Uterus (tissue), 4 donors: Measurements from ENCODE around the gene UBE2H. TPM values are rescaled to one million over a fixed set of nuclear protein-coding genes. Genes with fewer than 3 reads are reported as not detected.
A peak's percentile ranks its signal among the peaks of the same experiment; 100 is the strongest.

Source experiments
- DNase-seq, 2 donors: peaks; one replicate each; pipeline ENCODE4 v3.0.0-alpha.2; 2019 to 2020
- H3K27ac ChIP-seq, 2 donors: fragments of 200-600 bp; sonication (generic); 1 replicate in 1 of 2; 2 replicates in 1 of 2; pipeline ENCODE4 v1.5.1; 2016 to 2018
- H3K27me3 ChIP-seq, 2 donors: fragments of 200-600 bp; sonication (generic); one replicate each; pipeline ENCODE4 v1.5.1; 2018 to 2019; ENCODE audit warnings: control low read depth in 1 of 2
- H3K36me3 ChIP-seq, 2 donors: fragments of 200-600 bp; sonication (generic); one replicate each; pipeline ENCODE4 v1.5.1; 2019; ENCODE audit warnings: control low read depth in 1 of 2
- H3K4me1 ChIP-seq, 2 donors: fragments of 200-600 bp; sonication (generic); one replicate each; pipeline ENCODE4 v1.5.1; 2018 to 2019; ENCODE audit warnings: control low read depth in 1 of 2
- H3K4me3 ChIP-seq, 2 donors: fragments of 200-600 bp; sonication (generic); 1 replicate in 1 of 2; 2 replicates in 1 of 2; pipeline ENCODE4 v1.5.1; 2018 to 2019; ENCODE audit warnings: mild to moderate bottlenecking in 1 of 2
- H3K9me3 ChIP-seq, 2 donors: fragments of 200-600 bp; sonication (generic); one replicate each; pipeline ENCODE4 v1.5.1; 2019; ENCODE audit warnings: control low read depth in 1 of 2
- POLR2A ChIP-seq, 2 donors: fragments of 450-650 bp; IDR thresholded peaks; one replicate each; pipeline ENCODE4 v1.6.1; 2016; ENCODE audit warnings: antibody characterized with exemption in 2 of 2, mild to moderate bottlenecking in 1 of 2, moderate library complexity in 1 of 2
- intact Hi-C: fragments of 100-400 bp; cut with DNase I; formaldehyde crosslinking; loops from one replicate; pipeline ENCODE4 v1.15.1; 2023; ENCODE audit warnings: low total_unique reads
- total RNA-seq, 4 donors: library from RNA; depleted of rRNA in 3 of 4; stranded (reverse); fragments of >200 nt in 3 of 4; gene quantifications; one replicate each; pipeline versions ENCODE4 v1.1.0 to v1.2.4, GENCODE V29; 2014 to 2023
- TF ChIP-seq, protein P1 (sequence below), 4 experiments: fragments of 200-600 bp in 2 of 4; fragments of 450-650 bp in 2 of 4; sonication (generic) in 2 of 4; IDR thresholded peaks; one replicate each; pipeline ENCODE4 v1.5.1; 2016 to 2019; ENCODE audit warnings: antibody characterized with exemption in 4 of 4, mild to moderate bottlenecking in 2 of 4, moderate library complexity in 1 of 4
- donor health status: DM: yes; HTN: yes; CAD: no.

The UBE2H gene
- total RNA-seq, 4 donors from 2014 or later, result 35.4 to 99.8 (median 53.1) TPM

DNA sequence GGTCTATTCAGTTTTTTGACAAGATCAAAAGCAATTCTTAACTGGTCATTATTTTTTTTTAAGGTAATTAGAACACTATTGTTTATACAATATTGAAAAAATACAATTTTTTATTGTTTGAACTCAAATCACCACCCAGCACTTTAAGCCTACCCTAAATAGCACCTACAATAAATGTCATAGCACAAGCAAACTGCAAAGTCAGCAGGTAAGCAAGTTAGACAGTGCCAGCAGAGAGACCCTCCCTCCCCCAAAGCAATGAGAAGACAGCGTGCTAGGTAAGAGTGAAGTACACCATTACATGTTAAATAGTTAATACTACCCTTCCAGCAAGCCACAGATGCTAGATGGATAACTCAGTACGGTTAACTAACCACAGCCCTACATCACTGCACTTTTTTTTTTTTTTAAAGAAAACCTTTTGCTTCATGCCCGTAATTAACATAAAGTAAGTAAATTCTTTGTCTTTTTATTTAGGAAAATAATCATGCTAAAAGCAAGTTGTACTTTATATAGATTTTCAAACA, 120.0 kb downstream of the UBE2H start:
- intact Hi-C loops, result no loop called here

DNA sequence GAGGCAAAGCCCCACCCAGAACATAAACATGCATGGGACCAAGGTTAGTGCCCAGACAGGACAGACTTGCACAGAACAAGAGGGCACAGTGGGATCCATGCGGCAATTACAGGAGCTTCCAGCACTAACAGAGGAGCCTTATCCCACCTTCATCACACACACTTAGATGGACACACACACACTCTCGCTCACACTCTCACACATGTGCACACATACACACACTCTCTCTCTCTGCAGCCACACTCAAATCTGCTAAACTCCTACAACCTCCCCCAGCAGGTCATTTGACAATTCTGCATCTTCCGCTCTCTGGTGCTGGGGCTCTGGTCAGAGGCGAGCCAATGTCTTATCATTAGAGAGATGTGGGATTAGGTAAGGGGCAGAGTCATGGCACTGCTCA, 120.5 kb downstream of the UBE2H start:
- H3K4me1 ChIP-seq, result peaks cover 0 to 6% of the 10 kb centered on the region in 2 donors
- intact Hi-C loops, result no loop called here
- H3K36me3 ChIP-seq, result no peaks in the 10 kb centered on the region
- no peaks in the 10 kb centered on the region for H3K9me3 ChIP-seq
- H3K4me3 ChIP-seq, result no peak overlapping the region
- no peak for DNase-seq
- TF ChIP-seq, protein P1, sequence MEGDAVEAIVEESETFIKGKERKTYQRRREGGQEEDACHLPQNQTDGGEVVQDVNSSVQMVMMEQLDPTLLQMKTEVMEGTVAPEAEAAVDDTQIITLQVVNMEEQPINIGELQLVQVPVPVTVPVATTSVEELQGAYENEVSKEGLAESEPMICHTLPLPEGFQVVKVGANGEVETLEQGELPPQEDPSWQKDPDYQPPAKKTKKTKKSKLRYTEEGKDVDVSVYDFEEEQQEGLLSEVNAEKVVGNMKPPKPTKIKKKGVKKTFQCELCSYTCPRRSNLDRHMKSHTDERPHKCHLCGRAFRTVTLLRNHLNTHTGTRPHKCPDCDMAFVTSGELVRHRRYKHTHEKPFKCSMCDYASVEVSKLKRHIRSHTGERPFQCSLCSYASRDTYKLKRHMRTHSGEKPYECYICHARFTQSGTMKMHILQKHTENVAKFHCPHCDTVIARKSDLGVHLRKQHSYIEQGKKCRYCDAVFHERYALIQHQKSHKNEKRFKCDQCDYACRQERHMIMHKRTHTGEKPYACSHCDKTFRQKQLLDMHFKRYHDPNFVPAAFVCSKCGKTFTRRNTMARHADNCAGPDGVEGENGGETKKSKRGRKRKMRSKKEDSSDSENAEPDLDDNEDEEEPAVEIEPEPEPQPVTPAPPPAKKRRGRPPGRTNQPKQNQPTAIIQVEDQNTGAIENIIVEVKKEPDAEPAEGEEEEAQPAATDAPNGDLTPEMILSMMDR (IDR thresholded peaks at IDR 0.05), result no peak
- no peak for TF ChIP-seq POLR2A (IDR thresholded peaks at IDR 0.05)
- no peaks in the 10 kb centered on the region for H3K27me3 ChIP-seq
- H3K27ac ChIP-seq, result peak overlapping the region; percentile 80 to 89

More for the DNA sequence above, 120.0 kb downstream of the UBE2H start:
- no peak for DNase-seq
- Histone ChIP-seq H3K27ac (no peak overlapping the region), H3K27me3 (no peaks in the 10 kb centered on the region), H3K4me1 (peaks cover 0 to 6% of the 10 kb centered on the region in 2 donors), H3K36me3 (no peaks in the 10 kb centered on the region), H3K4me3 (no peak overlapping the region), H3K9me3 (no peaks in the 10 kb centered on the region)
- TF ChIP-seq, protein P1 (IDR thresholded peaks at IDR 0.05), result no peak
- no peak for TF ChIP-seq POLR2A (IDR thresholded peaks at IDR 0.05)

DNA sequence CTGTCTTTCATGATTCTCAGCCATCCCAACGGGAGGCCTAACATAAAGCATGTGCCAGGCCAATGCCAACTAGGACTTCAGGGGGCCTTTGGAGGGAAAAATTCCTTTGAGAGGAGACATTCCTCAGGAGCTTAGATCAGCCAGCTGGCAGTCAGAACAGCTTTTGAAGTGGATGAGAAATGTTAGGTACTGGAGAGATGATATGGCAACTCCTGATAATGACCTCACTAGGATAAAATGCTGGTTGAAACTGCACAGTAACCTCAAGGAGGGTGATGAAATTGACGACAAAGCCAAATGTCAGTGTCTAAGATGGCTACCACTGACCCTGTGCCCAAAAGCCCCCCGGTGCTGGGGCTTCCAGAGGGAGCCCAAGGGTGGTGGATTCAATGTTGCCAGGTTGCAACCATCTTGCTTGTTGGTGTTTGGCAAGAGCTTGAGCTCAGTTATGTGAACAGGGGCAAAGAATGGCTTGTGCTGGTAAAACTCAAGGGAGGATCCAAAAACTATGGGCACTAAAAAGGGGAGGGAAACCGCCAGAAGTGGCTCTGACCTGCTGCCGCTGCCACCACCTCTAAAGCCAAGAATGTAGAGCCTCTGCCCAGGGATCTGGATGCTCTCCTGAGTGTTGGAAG, 121.2 kb downstream of the UBE2H start:
- Histone ChIP-seq H3K4me1 (peaks cover 0 to 6% of the 10 kb centered on the region in 2 donors), H3K9me3 (no peaks in the 10 kb centered on the region), H3K27me3 (no peaks in the 10 kb centered on the region), H3K36me3 (no peaks in the 10 kb centered on the region), H3K27ac (peak overlapping the region; percentile 80 to 89), H3K4me3 (no peak overlapping the region)
- TF ChIP-seq, protein P1 (IDR thresholded peaks at IDR 0.05), result no peak
- no peak for TF ChIP-seq POLR2A (IDR thresholded peaks at IDR 0.05)
- peak; percentile 47 to 56 for DNase-seq
- intact Hi-C loops, result no loop called here

DNA sequence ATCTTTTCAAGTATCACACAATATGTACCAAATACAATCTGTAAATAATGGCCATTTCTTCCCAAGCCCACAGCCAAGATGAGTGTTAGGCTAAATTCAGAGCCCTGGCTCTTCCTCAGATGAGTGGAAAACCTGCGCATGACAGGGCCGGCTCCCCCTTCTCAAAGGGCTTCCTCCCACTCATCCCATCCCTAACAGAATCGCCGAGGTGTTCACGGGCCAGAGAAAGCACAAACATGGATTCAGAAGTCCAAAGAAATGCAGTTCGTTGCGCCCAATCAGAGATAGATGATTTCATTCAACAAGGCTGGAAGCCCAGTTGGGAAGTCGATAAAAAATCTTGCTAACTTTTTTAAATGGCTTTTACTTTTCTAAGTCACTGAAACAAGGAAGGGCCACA, 121.8 kb downstream of the UBE2H start:
- peaks cover 0 to 6% of the 10 kb centered on the region in 2 donors for H3K4me1 ChIP-seq

More for the DNA sequence above, 121.8 kb downstream of the UBE2H start:
- Histone ChIP-seq H3K36me3 (no peaks in the 10 kb centered on the region), H3K27ac (peak overlapping the region; percentile 80 to 89), H3K9me3 (no peaks in the 10 kb centered on the region), H3K27me3 (no peaks in the 10 kb centered on the region), H3K4me3 (no peak overlapping the region)
- intact Hi-C loops, result no loop called here
- no peak for TF ChIP-seq POLR2A (IDR thresholded peaks at IDR 0.05)
- TF ChIP-seq, protein P1 (IDR thresholded peaks at IDR 0.05), result no peak
- DNase-seq, result peak; percentile 54
